ENCODE measurements around the gene GATA6.
"Not testable (repeated sequence)": the region's sequence is repeated elsewhere in the genome, so short reads cannot be mapped to it uniquely, and the experiment has no call there.

The GATA6 gene

GRCh38 chr18:22180722-22181121 lies 11.3 kb downstream of the GATA6 start:
- no peak for DNase-seq (ENCODE audit: low read depth in 2 of 2)

GRCh38 chr18:22182884-22183697 lies 13.7 kb downstream of the GATA6 start:
- DNase-seq (ENCODE audit: low read depth in 2 of 2) = no peak

GRCh38 chr18:22183698-22184170 lies 14.3 kb downstream of the GATA6 start:
- no peak for DNase-seq (ENCODE audit: low read depth in 2 of 2)

- DNase-seq (ENCODE audit: low read depth in 2 of 2) = not testable (repeated sequence)
Observed at GRCh38 chr18:22184573-22184972, 15.2 kb downstream of the GATA6 start.

GRCh38 chr18:22185273-22185672 lies 15.9 kb downstream of the GATA6 start:
- DNase-seq (ENCODE audit: low read depth in 2 of 2) = no peak

- no peak for DNase-seq (ENCODE audit: low read depth in 2 of 2)
Observed at GRCh38 chr18:22185771-22186386, 16.5 kb downstream of the GATA6 start.

- DNase-seq (ENCODE audit: low read depth in 2 of 2) = no peak
Observed at GRCh38 chr18:22186484-22186971, 17.1 kb downstream of the GATA6 start.

GRCh38 chr18:22188559-22189267 lies 19.3 kb downstream of the GATA6 start:
- no peak for DNase-seq (ENCODE audit: low read depth in 2 of 2)

- DNase-seq (ENCODE audit: low read depth in 2 of 2) = no peak
Observed at GRCh38 chr18:22189449-22190166, 20.2 kb downstream of the GATA6 start.

GRCh38 chr18:22191346-22191695 lies 21.9 kb downstream of the GATA6 start:
- DNase-seq (ENCODE audit: low read depth in 2 of 2) = no peak

GRCh38 chr18:22191923-22192322 lies 22.5 kb downstream of the GATA6 start:
- DNase-seq (ENCODE audit: low read depth in 2 of 2) = no peak

- DNase-seq (ENCODE audit: low read depth in 2 of 2) = no peak
Observed at GRCh38 chr18:22193466-22193865, 24.1 kb downstream of the GATA6 start.

- no peak for DNase-seq (ENCODE audit: low read depth in 2 of 2)
Observed at GRCh38 chr18:22194151-22194598, 24.8 kb downstream of the GATA6 start.

GRCh38 chr18:22195052-22195451 lies 25.7 kb downstream of the GATA6 start:
- no peak for DNase-seq (ENCODE audit: low read depth in 2 of 2)

GRCh38 chr18:22196943-22197342 lies 27.6 kb downstream of the GATA6 start:
- not testable (repeated sequence) for DNase-seq (ENCODE audit: low read depth in 2 of 2)

GRCh38 chr18:22197668-22198067 lies 28.3 kb downstream of the GATA6 start:
- DNase-seq (ENCODE audit: low read depth in 2 of 2) = no peak

GRCh38 chr18:22198163-22198562 lies 28.8 kb downstream of the GATA6 start:
- DNase-seq (ENCODE audit: low read depth in 2 of 2) = no peak

- no peak for DNase-seq (ENCODE audit: low read depth in 2 of 2)
Observed at GRCh38 chr18:22199005-22199404, 29.6 kb downstream of the GATA6 start.

- no peak for DNase-seq (ENCODE audit: low read depth in 2 of 2)
Observed at GRCh38 chr18:22200611-22201225, 31.3 kb downstream of the GATA6 start.

GRCh38 chr18:22203035-22203434 lies 33.6 kb downstream of the GATA6 start:
- no peak for DNase-seq (ENCODE audit: low read depth in 2 of 2)

GRCh38 chr18:22203536-22204213 lies 34.3 kb downstream of the GATA6 start:
- DNase-seq (ENCODE audit: low read depth in 2 of 2) = no peak

Data from stimulated activated CD4-positive, alpha-beta T cell treated with anti-CD3 and anti-CD28 coated beads, Interleukin-15, amount 100 ng/mL, for 48 hours (primary cell).